Panc1 (cell line): ENCODE measurements around the gene CD84. TPM values are rescaled to one million over a fixed set of nuclear protein-coding genes. Genes with fewer than 3 reads are reported as not detected.

Experiments used
- ATAC-seq: fragments of 200-7000 bp; cut with Tn5 transposase; 2 replicates; pipeline ENCODE4 v1.9.1; 2020; ENCODE audit warnings: mild to moderate bottlenecking, moderate library complexity
- BruUV-seq: library from RNA; stranded (reverse); fragments of 400-500 nt; replicated peaks from 2 replicates; lab custom pipeline; 2021; lab: Mats Ljungman, UMichigan
- CTCF ChIA-PET: fragments of 300-600 bp; sonication (Branson Sonifier 250); formaldehyde crosslinking; loops from one replicate; lab custom pipeline; 2022; ENCODE audit warnings: antibody characterized with exemption; lab: Charles Lee
- POLR2A ChIA-PET: fragments of 300-600 bp; sonication (Branson Sonifier 250); formaldehyde crosslinking; loops from one replicate; lab custom pipeline; 2022; ENCODE audit warnings: antibody characterized with exemption; lab: Charles Lee
- DNase-seq: peaks from one replicate; pipeline ENCODE4 v3.0.0-alpha.2; 2010; ENCODE audit warnings: low read depth, low spot score
- H3K27ac ChIP-seq: 2 replicates; pipeline ENCODE4 v1.5.1; 2011; ENCODE audit warnings: mild to moderate bottlenecking, low read length, inconsistent platforms
- H3K27me3 ChIP-seq: fragments of 200-500 bp; sonication (Bioruptor generic); 2 replicates; pipeline ENCODE4 v1.6.0; 2014; ENCODE audit warnings: low read length, inconsistent platforms; ENCODE audit not compliant: control insufficient read depth, insufficient read depth
- H3K36me3 ChIP-seq: fragments of 200-500 bp; sonication (Bioruptor generic); 2 replicates; pipeline ENCODE4 v1.5.1; 2014; ENCODE audit warnings: inconsistent platforms, mild to moderate bottlenecking, low read length, moderate library complexity; ENCODE audit not compliant: control insufficient read depth, insufficient read depth
- H3K4me1 ChIP-seq: 2 replicates; pipeline ENCODE4 v1.5.1; 2011; ENCODE audit warnings: inconsistent platforms, mild to moderate bottlenecking, low read length, moderate library complexity; ENCODE audit not compliant: control insufficient read depth, insufficient read depth
- H3K4me3 ChIP-seq, 2 experiments: 2 replicates each; pipeline ENCODE4 v1.5.1; 2011 to 2012; ENCODE audit warnings: low read depth in 2 of 2, low read length in 2 of 2, mild to moderate bottlenecking in 2 of 2, inconsistent platforms in 1 of 2, moderate library complexity in 1 of 2
- H3K9me3 ChIP-seq: fragments of 200-500 bp; sonication (Bioruptor generic); 2 replicates; pipeline ENCODE4 v1.5.1; 2014; ENCODE audit warnings: low read depth, mild to moderate bottlenecking, inconsistent platforms, low read length, moderate library complexity; ENCODE audit not compliant: control insufficient read depth, insufficient read depth
- CTCF ChIP-seq: fragments of 450-650 bp; IDR thresholded peaks from 2 replicates; pipeline ENCODE4 v1.5.1; 2017; ENCODE audit warnings: mild to moderate bottlenecking
- POLR2AphosphoS5 ChIP-seq: IDR thresholded peaks from 2 replicates; pipeline ENCODE4 v1.6.1; 2012; ENCODE audit warnings: mild to moderate bottlenecking, low read depth, low read length, moderate library complexity
- REST ChIP-seq, 2 experiments: IDR thresholded peaks; 2 replicates each; pipeline ENCODE4 v1.6.1; 2011 to 2012; ENCODE audit warnings: low read depth in 2 of 2, control low read depth in 1 of 2, low read length in 1 of 2, mild to moderate bottlenecking in 1 of 2, moderate library complexity in 1 of 2; ENCODE audit not compliant: insufficient read depth in 1 of 2
- SIN3A ChIP-seq: IDR thresholded peaks from 2 replicates; pipeline ENCODE4 v1.6.1; 2012; ENCODE audit warnings: low read depth, mild to moderate bottlenecking, low read length, moderate library complexity, borderline replicate concordance; ENCODE audit not compliant: insufficient read depth
- TCF7L2 ChIP-seq: IDR thresholded peaks from 2 replicates; pipeline ENCODE4 v1.6.1; 2011; ENCODE audit warnings: mild to moderate bottlenecking, low read depth, low read length, inconsistent platforms
- in situ Hi-C: cut with HindIII; loops from 2 replicates; pipeline ENCODE4 v1.10.0; 2016; ENCODE audit warnings: low sequenced_read_pairs, low pct_unique_long_range_greater_than_20kb
- intact Hi-C: fragments of 100-400 bp; cut with micrococcal nuclease; formaldehyde crosslinking; loops from one replicate; pipeline ENCODE4 v1.10.0; 2022; ENCODE audit not compliant: unreplicated experiment
- total RNA-seq: library from RNA; stranded (reverse); gene quantifications from one replicate; pipeline ENCODE4 v1.2.1, GENCODE V29; 2021; ENCODE audit not compliant: unreplicated experiment

The CD84 gene
- total RNA-seq, 1 experiment from 2014 or later: 0.26 TPM

- intact Hi-C loops (no loop called here), in situ Hi-C loops (no loop called here)
- DNase-seq (no peak), ATAC-seq (no peak)
- no peak overlapping the region for H3K27ac ChIP-seq
- H3K4me1 ChIP-seq: no peaks in the 10 kb centered on the region
- ChIA-PET POLR2A (no interaction called here), CTCF (no interaction called here)
- no peak overlapping the region for H3K4me3 ChIP-seq
- H3K9me3 ChIP-seq: no peaks in the 10 kb centered on the region
- TF ChIP-seq POLR2AphosphoS5 (no peak), REST (IDR thresholded peaks at IDR 0.05; ENCODE audit: insufficient read depth in 1 of 2, low read depth in 2 of 2, low read length in 1 of 2) (no peak), SIN3A (no peak), CTCF (no peak), TCF7L2 (no peak)
- H3K27me3 ChIP-seq: peaks cover 2% of the 10 kb centered on the region; the same call in 1 of the 2 replicates
- no peaks in the 10 kb centered on the region for H3K36me3 ChIP-seq
- no TSS peak for BruUV-seq
Measured at GRCh38 chr1:160580221-160580812, 1.0 kb upstream of the CD84 start.

GRCh38 chr1:160578525-160579191, 638 bp downstream of the CD84 start:
- DNase-seq (no peak), ATAC-seq (no peak)
- no peak for TF ChIP-seq REST (IDR thresholded peaks at IDR 0.05; ENCODE audit: insufficient read depth in 1 of 2, low read depth in 2 of 2, low read length in 1 of 2)
- TF ChIP-seq SIN3A: no peak
- no peak for TF ChIP-seq POLR2AphosphoS5
- no peak for TF ChIP-seq CTCF
- no peak for TF ChIP-seq TCF7L2
- no peaks in the 10 kb centered on the region for H3K9me3 ChIP-seq
- no peak overlapping the region for H3K27ac ChIP-seq
- H3K27me3 ChIP-seq: peaks cover 2% of the 10 kb centered on the region; the same call in 1 of the 2 replicates
- ChIA-PET CTCF (no interaction called here), POLR2A (no interaction called here)
- no peaks in the 10 kb centered on the region for H3K36me3 ChIP-seq
- no peaks in the 10 kb centered on the region for H3K4me1 ChIP-seq
- intact Hi-C loops: no loop called here
- H3K4me3 ChIP-seq: no peak overlapping the region
- in situ Hi-C loops: no loop called here
- no TSS peak for BruUV-seq
